Naive thymus-derived CD4-positive, alpha-beta T cell (primary cell): ENCODE data around the gene CCDC92B. TPM values are rescaled to one million over a fixed set of nuclear protein-coding genes. Genes with fewer than 3 reads are reported as not detected.
A peak's percentile ranks its signal among the peaks of the same experiment; 100 is the strongest.

Experiments used
- ATAC-seq: fragments of 150-1000 bp; cut with Tn5 transposase; 2 replicates; pipeline ENCODE4 v1.10.0; 2021; ENCODE audit warnings: mild to moderate bottlenecking, moderate library complexity
- CTCF ChIA-PET: fragments of 350-600 bp; sonication (Branson Sonifier 250); formaldehyde crosslinking; loops from one replicate; lab custom pipeline; 2021; ENCODE audit warnings: antibody characterized with exemption; lab: Charles Lee
- POLR2A ChIA-PET: fragments of 350-600 bp; sonication (Branson Sonifier 250); formaldehyde crosslinking; loops from one replicate; lab custom pipeline; 2021; ENCODE audit warnings: antibody characterized with exemption, inconsistent platforms; lab: Charles Lee
- DNase-seq, 9 donors: peaks; one replicate each; pipeline versions ENCODE4 v3.0.0 to v3.0.0-alpha.2; 2020 to 2022; ENCODE audit warnings: mixed read lengths in 1 of 9
- H3K27ac ChIP-seq: one replicate; pipeline ENCODE4 v1.7.0; 2013; ENCODE audit warnings: mild to moderate bottlenecking, low read depth, low read length, moderate library complexity
- H3K27me3 ChIP-seq, 2 donors: one replicate each; pipeline ENCODE4 v1.7.0; 2013; ENCODE audit warnings: low read length in 2 of 2, mild to moderate bottlenecking in 2 of 2, moderate library complexity in 2 of 2; ENCODE audit not compliant: control insufficient read depth in 2 of 2, insufficient read depth in 2 of 2
- H3K36me3 ChIP-seq, 3 experiments: 1 replicate in 2 of 3; 2 replicates in 1 of 3; pipeline ENCODE4 v1.7.0; 2013; ENCODE audit warnings: low read length in 3 of 3, mild to moderate bottlenecking in 3 of 3, moderate library complexity in 1 of 3; ENCODE audit not compliant: insufficient read depth in 3 of 3, control insufficient read depth in 2 of 3
- H3K4me1 ChIP-seq, 2 donors: one replicate each; pipeline ENCODE4 v1.7.0; 2013; ENCODE audit warnings: low read length in 2 of 2, mild to moderate bottlenecking in 2 of 2, moderate library complexity in 1 of 2; ENCODE audit not compliant: control insufficient read depth in 2 of 2, insufficient read depth in 2 of 2
- H3K4me3 ChIP-seq: 2 replicates; pipeline ENCODE4 v1.7.0; 2013; ENCODE audit warnings: mild to moderate bottlenecking, low read length
- H3K9me3 ChIP-seq, 3 experiments: 1 replicate in 2 of 3; 2 replicates in 1 of 3; pipeline ENCODE4 v1.7.0; 2013; ENCODE audit warnings: low read length in 3 of 3; ENCODE audit not compliant: control insufficient read depth in 2 of 3
- H3K27ac Mint-ChIP-seq, 9 donors: one replicate each; pipeline ENCODE4 v1.8.0; 2020 to 2022; ENCODE audit warnings: mixed read lengths in 9 of 9, mild to moderate bottlenecking in 8 of 9, moderate library complexity in 5 of 9, inconsistent platforms in 2 of 9
- H3K27me3 Mint-ChIP-seq, 5 donors: one replicate each; pipeline ENCODE4 v1.8.0; 2021 to 2022; ENCODE audit warnings: mixed read lengths in 5 of 5, mild to moderate bottlenecking in 1 of 5
- H3K36me3 Mint-ChIP-seq, 5 donors: one replicate each; pipeline ENCODE4 v1.8.0; 2020 to 2022; ENCODE audit warnings: mixed read lengths in 5 of 5, mild to moderate bottlenecking in 3 of 5, inconsistent platforms in 1 of 5
- H3K4me1 Mint-ChIP-seq, 7 donors: one replicate each; pipeline ENCODE4 v1.8.0; 2020 to 2022; ENCODE audit warnings: mixed read lengths in 7 of 7, mild to moderate bottlenecking in 3 of 7, inconsistent platforms in 1 of 7
- H3K4me3 Mint-ChIP-seq, 10 donors: one replicate each; pipeline ENCODE4 v1.8.0; 2020 to 2022; ENCODE audit warnings: mild to moderate bottlenecking in 10 of 10, mixed read lengths in 10 of 10, moderate library complexity in 6 of 10, inconsistent platforms in 2 of 10
- H3K9me3 Mint-ChIP-seq, 11 donors: one replicate each; pipeline ENCODE4 v1.8.0; 2020 to 2022; ENCODE audit warnings: mixed read lengths in 11 of 11, mild to moderate bottlenecking in 4 of 11, inconsistent platforms in 1 of 11, moderate library complexity in 1 of 11
- intact Hi-C, 2 donors: fragments of 100-400 bp; cut with micrococcal nuclease; formaldehyde crosslinking; loops; one replicate each; pipeline ENCODE4 v1.15.1; 2023
- polyA plus RNA-seq, 2 donors: library from polyadenylated mRNA; unstranded; fragments of 300-500 nt; fragmentation: Illumina TruSeq; gene quantifications; one replicate each; pipeline ENCODE4 v1.2.3, GENCODE V29; 2021
- total RNA-seq, 6 experiments: library from RNA in 5 of 6; stranded (reverse) in 5 of 6; gene quantifications; 1 replicate in 5 of 6; 2 replicates in 1 of 6; pipeline ENCODE4 v1.2.3 and lab custom pipeline; 2021 to 2026

The CCDC92B gene
- total and polyA plus RNA-seq, 7 experiments from 2014 or later, result 0.12 to 0.54 (median 0.22) TPM; not detected in 2

- intact Hi-C loops, result no loop called here
- no peak overlapping the region for H3K4me3 ChIP-seq
- H3K27ac ChIP-seq, result no peak overlapping the region
- H3K27me3 Mint-ChIP-seq, result peaks cover 5 to 25% (median 9%) of the 10 kb centered on the region in 5 donors
- peaks cover 0 to 4% of the 10 kb centered on the region in 2 donors for H3K27me3 ChIP-seq
- peaks cover 0 to 3% (median 0%) of the 10 kb centered on the region in 3 experiments for H3K9me3 ChIP-seq
- no peaks in the 10 kb centered on the region for H3K36me3 Mint-ChIP-seq
- CTCF ChIA-PET, result no interaction called here
- no peak overlapping the region for H3K27ac Mint-ChIP-seq
- no peak overlapping the region for H3K4me3 Mint-ChIP-seq
- POLR2A ChIA-PET, result interaction anchor here (0.6 kb wide), 1 partner anchor 714 kb away, joined by 3 read pairs; no protein-coding TSS in a partner anchor
- peaks cover 0 to 9% of the 10 kb centered on the region in 2 donors for H3K4me1 ChIP-seq
- H3K9me3 Mint-ChIP-seq, result no peaks in the 10 kb centered on the region
- no peaks in the 10 kb centered on the region for H3K36me3 ChIP-seq
- ATAC-seq, result no peak
- no peak for DNase-seq
- H3K4me1 Mint-ChIP-seq, result peaks cover 4 to 7% (median 6%) of the 10 kb centered on the region in 7 donors
Measured at GRCh38 chr17:2780931-2781454, 31.5 kb upstream of the CCDC92B start.

- H3K27me3 Mint-ChIP-seq, result peaks cover 10 to 32% (median 17%) of the 10 kb centered on the region in 5 donors
- H3K27ac Mint-ChIP-seq, result no peak overlapping the region
- H3K36me3 Mint-ChIP-seq, result no peaks in the 10 kb centered on the region
- DNase-seq (no peak), ATAC-seq (no peak)
- intact Hi-C loops, result no loop called here
- CTCF ChIA-PET, result no interaction called here
- H3K9me3 Mint-ChIP-seq, result no peaks in the 10 kb centered on the region
- H3K36me3 ChIP-seq, result no peaks in the 10 kb centered on the region
- H3K4me1 ChIP-seq, result peaks cover 0 to 5% of the 10 kb centered on the region in 2 donors
- peaks cover 0 to 3% (median 0%) of the 10 kb centered on the region in 3 experiments for H3K9me3 ChIP-seq
- no peak overlapping the region for H3K4me3 Mint-ChIP-seq
- POLR2A ChIA-PET, result interaction anchor here (0.6 kb wide), 1 partner anchor 715 kb away, joined by 3 read pairs; no protein-coding TSS in a partner anchor
- H3K27ac ChIP-seq, result no peak overlapping the region
- H3K27me3 ChIP-seq, result peaks cover 0 to 4% of the 10 kb centered on the region in 2 donors
- H3K4me3 ChIP-seq, result no peak overlapping the region
- peaks cover 4 to 12% (median 6%) of the 10 kb centered on the region in 7 donors for H3K4me1 Mint-ChIP-seq
Measured at GRCh38 chr17:2780256-2780655, 30.8 kb upstream of the CCDC92B start.

DNA sequence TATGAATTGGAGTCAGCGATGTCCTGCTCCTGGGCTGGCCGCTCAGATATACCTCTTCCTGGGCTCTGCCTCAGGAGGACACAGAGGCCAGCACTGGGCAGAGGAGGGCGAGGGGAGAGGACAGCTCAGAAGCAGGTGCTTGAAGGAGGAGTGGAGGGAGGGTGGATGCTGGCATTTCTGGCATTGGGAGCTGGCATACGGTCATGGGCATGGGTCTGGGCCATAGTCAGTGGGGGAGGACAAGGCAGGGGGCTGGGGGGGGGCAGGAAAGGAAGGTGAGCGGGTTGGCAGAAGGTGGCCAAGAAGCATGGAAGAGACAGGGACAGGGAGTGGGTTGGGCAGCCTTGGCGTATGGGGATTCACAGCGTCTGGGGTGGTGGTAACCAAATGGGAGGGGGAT lies 30.1 kb upstream of the CCDC92B start:
- intact Hi-C loops, result no loop called here
- peak overlapping the region in 1 of 10 donors; percentile 34 for H3K4me3 Mint-ChIP-seq
- ChIA-PET POLR2A (no interaction called here), CTCF (no interaction called here)
- peaks cover 4 to 12% (median 6%) of the 10 kb centered on the region in 7 donors for H3K4me1 Mint-ChIP-seq
- H3K27ac Mint-ChIP-seq, result no peak overlapping the region
- peaks cover 15 to 39% (median 23%) of the 10 kb centered on the region in 5 donors for H3K27me3 Mint-ChIP-seq
- Histone ChIP-seq H3K27ac (no peak overlapping the region), H3K27me3 (peaks cover 0 to 4% of the 10 kb centered on the region in 2 donors), H3K36me3 (no peaks in the 10 kb centered on the region), H3K4me3 (no peak overlapping the region), H3K4me1 (peaks cover 0 to 5% of the 10 kb centered on the region in 2 donors), H3K9me3 (peaks cover 0 to 3% (median 0%) of the 10 kb centered on the region in 3 experiments)
- DNase-seq (no peak), ATAC-seq (no peak)
- no peaks in the 10 kb centered on the region for H3K36me3 Mint-ChIP-seq
- H3K9me3 Mint-ChIP-seq, result no peaks in the 10 kb centered on the region

DNA sequence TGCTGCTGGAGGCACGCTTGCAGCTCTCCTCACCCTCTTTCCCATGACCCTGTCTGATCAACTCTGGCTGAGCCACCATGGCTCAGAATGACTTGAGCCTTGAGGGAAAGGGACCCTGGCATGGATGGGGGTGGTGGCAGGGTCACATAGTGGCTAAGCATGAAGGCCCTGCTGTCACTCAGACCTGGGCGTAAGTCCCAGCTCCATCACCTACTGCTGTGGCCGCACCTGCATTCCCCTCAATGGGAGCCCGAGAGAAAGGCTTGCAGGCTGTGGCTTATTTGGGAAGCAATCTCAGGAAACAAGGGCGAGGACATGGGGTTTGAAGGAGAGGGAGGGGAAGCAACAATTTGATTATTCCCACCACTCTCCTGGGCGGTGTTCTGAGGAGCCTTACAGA lies 29.0 kb upstream of the CCDC92B start:
- ChIA-PET POLR2A (interaction anchor here (0.6 kb wide), 1 partner anchor 9 kb away, joined by 3 read pairs; no protein-coding TSS in a partner anchor), CTCF (no interaction called here)
- Histone ChIP-seq H3K9me3 (peaks cover 0 to 2% (median 0%) of the 10 kb centered on the region in 3 experiments), H3K27me3 (peaks cover 0 to 4% of the 10 kb centered on the region in 2 donors), H3K4me3 (no peak overlapping the region), H3K36me3 (no peaks in the 10 kb centered on the region), H3K4me1 (peaks cover 0 to 5% of the 10 kb centered on the region in 2 donors), H3K27ac (no peak overlapping the region)
- DNase-seq, result no peak
- Mint-ChIP-seq H3K27me3 (peaks cover 21 to 48% (median 33%) of the 10 kb centered on the region in 5 donors), H3K4me3 (peak overlapping the region in 1 of 10 donors; percentile 20), H3K36me3 (no peaks in the 10 kb centered on the region), H3K9me3 (no peaks in the 10 kb centered on the region), H3K27ac (no peak overlapping the region), H3K4me1 (peaks cover 4 to 12% (median 6%) of the 10 kb centered on the region in 7 donors)
- intact Hi-C loops, result no loop called here
- ATAC-seq, result no peak

DNA sequence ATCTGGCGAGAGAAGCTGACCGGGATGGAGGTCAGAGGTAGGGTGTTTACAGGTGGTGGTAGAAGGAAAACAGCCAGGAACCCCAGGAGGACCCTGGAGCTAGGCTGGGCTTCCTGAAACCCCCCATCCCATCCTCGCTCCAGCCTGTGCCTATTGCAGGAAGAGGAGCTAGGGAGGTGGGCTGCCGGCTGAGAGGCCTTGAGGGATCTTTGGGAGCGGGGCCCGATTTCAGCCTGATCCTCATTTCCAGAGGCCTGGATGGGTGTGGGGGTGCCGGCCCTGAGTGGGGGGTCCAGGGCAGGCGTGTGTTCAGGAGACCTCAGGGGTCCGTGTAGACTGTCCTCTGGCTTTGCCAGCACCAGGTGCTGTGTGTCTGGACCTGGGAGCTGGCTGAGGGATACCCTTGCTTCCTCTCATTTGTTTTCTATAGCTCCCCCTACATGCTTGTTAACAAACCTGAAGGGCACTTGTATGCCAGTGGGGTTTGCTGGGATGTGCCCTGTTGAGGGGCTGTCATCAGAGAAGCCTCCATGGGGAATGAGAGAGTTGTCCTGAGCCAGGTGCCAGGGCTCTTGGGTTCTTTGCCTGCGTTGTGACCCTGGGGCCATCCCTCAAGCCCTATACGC lies 27.9 kb upstream of the CCDC92B start:
- Histone ChIP-seq H3K36me3 (no peaks in the 10 kb centered on the region), H3K4me3 (no peak overlapping the region), H3K27me3 (peaks cover 0 to 4% of the 10 kb centered on the region in 2 donors), H3K4me1 (peaks cover 0 to 5% of the 10 kb centered on the region in 2 donors), H3K27ac (no peak overlapping the region), H3K9me3 (no peaks in the 10 kb centered on the region)
- ChIA-PET POLR2A (no interaction called here), CTCF (no interaction called here)
- no peaks in the 10 kb centered on the region for H3K36me3 Mint-ChIP-seq
- H3K4me3 Mint-ChIP-seq, result peak overlapping the region; percentile 13 to 82 (median 63)
- H3K4me1 Mint-ChIP-seq, result peaks cover 4 to 12% (median 6%) of the 10 kb centered on the region in 7 donors
- ATAC-seq, result no peak
- no peak overlapping the region for H3K27ac Mint-ChIP-seq
- peaks cover 32 to 59% (median 44%) of the 10 kb centered on the region in 5 donors for H3K27me3 Mint-ChIP-seq
- no peaks in the 10 kb centered on the region for H3K9me3 Mint-ChIP-seq
- intact Hi-C loops, result no loop called here
- no peak for DNase-seq

GRCh38 chr17:2776589-2777241 lies 27.3 kb upstream of the CCDC92B start:
- H3K27me3 Mint-ChIP-seq, result peaks cover 33 to 59% (median 45%) of the 10 kb centered on the region in 5 donors
- CTCF ChIA-PET, result no interaction called here
- peak; percentile 54 for ATAC-seq

More at GRCh38 chr17:2776589-2777241, 27.3 kb upstream of the CCDC92B start:
- H3K27me3 ChIP-seq, result peaks cover 0 to 4% of the 10 kb centered on the region in 2 donors
- peak overlapping the region; percentile 30 for H3K4me3 ChIP-seq
- Mint-ChIP-seq H3K9me3 (no peaks in the 10 kb centered on the region), H3K4me3 (peak overlapping the region in 9 of 10 donors; percentile 23 to 82 (median 71)), H3K36me3 (no peaks in the 10 kb centered on the region), H3K4me1 (peaks cover 4 to 12% (median 6%) of the 10 kb centered on the region in 7 donors), H3K27ac (no peak overlapping the region)
- no peak for DNase-seq
- no peaks in the 10 kb centered on the region for H3K36me3 ChIP-seq
- intact Hi-C loops, result no loop called here
- no peaks in the 10 kb centered on the region for H3K9me3 ChIP-seq
- POLR2A ChIA-PET, result no interaction called here
- peaks cover 0 to 5% of the 10 kb centered on the region in 2 donors for H3K4me1 ChIP-seq
- no peak overlapping the region for H3K27ac ChIP-seq
